Neuronal stem cell (in vitro differentiated cells): ENCODE measurements around the gene VEZF1.
A peak's percentile ranks its signal among the peaks of the same experiment; 100 is the strongest.
"Not testable (repeated sequence)": the region's sequence is repeated elsewhere in the genome, so short reads cannot be mapped to it uniquely, and the experiment has no call there.

ENCODE experiments used
- DNase-seq: peaks from one replicate; pipeline ENCODE4 v3.0.0-alpha.2; 2013; ENCODE audit warnings: low spot score
- H2AFZ ChIP-seq: one replicate; pipeline ENCODE4 v1.6.1; 2013; ENCODE audit warnings: mild to moderate bottlenecking, low read length, inconsistent platforms
- H2AK5ac ChIP-seq: 2 replicates; pipeline ENCODE4 v1.6.1; 2013; ENCODE audit warnings: low read depth, mild to moderate bottlenecking, inconsistent platforms, low read length, moderate library complexity, mixed read lengths
- H2BK120ac ChIP-seq: 2 replicates; pipeline ENCODE4 v1.6.1; 2013; ENCODE audit warnings: low read depth, mild to moderate bottlenecking, inconsistent platforms, low read length, moderate library complexity, mixed read lengths
- H2BK12ac ChIP-seq: one replicate; pipeline ENCODE4 v1.6.1; 2013; ENCODE audit warnings: low read length, inconsistent platforms
- H2BK15ac ChIP-seq: 2 replicates; pipeline ENCODE4 v1.6.1; 2013; ENCODE audit warnings: mild to moderate bottlenecking, low read length, inconsistent platforms, mixed read lengths
- H2BK5ac ChIP-seq: one replicate; pipeline ENCODE4 v1.6.1; 2013; ENCODE audit warnings: inconsistent platforms, mild to moderate bottlenecking, low read length, moderate library complexity
- H3K14ac ChIP-seq: one replicate; pipeline ENCODE4 v1.6.1; 2013; ENCODE audit warnings: low read length, inconsistent platforms
- H3K18ac ChIP-seq: 2 replicates; pipeline ENCODE4 v1.6.1; 2013; ENCODE audit warnings: low read length, inconsistent platforms
- H3K23ac ChIP-seq: 2 replicates; pipeline ENCODE4 v1.6.1; 2013; ENCODE audit warnings: low read depth, mild to moderate bottlenecking, mixed read lengths, low read length, inconsistent platforms; ENCODE audit not compliant: poor library complexity
- H3K27ac ChIP-seq: replicated peaks from 3 replicates; pipeline ENCODE4 v1.5.1; 2013; ENCODE audit warnings: low read length, inconsistent platforms
- H3K27me3 ChIP-seq, 3 experiments: 2 replicates each; pipeline ENCODE4 v1.6.1; 2013; ENCODE audit warnings: low read length in 3 of 3, mild to moderate bottlenecking in 2 of 3, inconsistent platforms in 1 of 3, low read depth in 1 of 3, mixed read lengths in 1 of 3, moderate library complexity in 1 of 3; ENCODE audit not compliant: control insufficient read depth in 3 of 3, insufficient read depth in 3 of 3
- H3K36me3 ChIP-seq, 2 donors: replicated peaks in 1 of 2; 2 replicates each; pipeline ENCODE4 v1.6.1; 2013; ENCODE audit warnings: low read length in 2 of 2; ENCODE audit not compliant: control insufficient read depth in 2 of 2, insufficient read depth in 2 of 2
- H3K4ac ChIP-seq: 2 replicates; pipeline ENCODE4 v1.6.1; 2013; ENCODE audit warnings: inconsistent platforms, mild to moderate bottlenecking, low read length, moderate library complexity
- H3K4me1 ChIP-seq, 2 donors: 1 replicate in 1 of 2; 2 replicates in 1 of 2; pipeline ENCODE4 v1.6.1; 2013; ENCODE audit warnings: low read length in 2 of 2, low read depth in 1 of 2; ENCODE audit not compliant: control insufficient read depth in 2 of 2, insufficient read depth in 1 of 2
- H3K4me2 ChIP-seq: one replicate; pipeline ENCODE4 v1.6.1; 2013; ENCODE audit warnings: mild to moderate bottlenecking, low read length, inconsistent platforms; ENCODE audit not compliant: insufficient read depth, poor library complexity, severe bottlenecking
- H3K4me3 ChIP-seq, 2 donors: 2 replicates each; pipeline ENCODE4 v1.5.1; 2013; ENCODE audit warnings: low read length in 2 of 2, mild to moderate bottlenecking in 2 of 2, inconsistent platforms in 1 of 2, moderate library complexity in 1 of 2
- H3K79me1 ChIP-seq: one replicate; pipeline ENCODE4 v1.6.1; 2013; ENCODE audit warnings: low read depth, mild to moderate bottlenecking, inconsistent platforms, low read length, moderate library complexity
- H3K9ac ChIP-seq: one replicate; pipeline ENCODE4 v1.6.1; 2013; ENCODE audit warnings: mild to moderate bottlenecking, low read depth, low read length, inconsistent platforms; ENCODE audit not compliant: poor library complexity
- H3K9me3 ChIP-seq, 2 donors: replicated peaks in 1 of 2; 2 replicates each; pipeline versions ENCODE3 to v1.6.1; 2013; ENCODE audit warnings: low read length in 2 of 2, mild to moderate bottlenecking in 2 of 2, inconsistent platforms in 1 of 2, low read depth in 1 of 2, mixed read lengths in 1 of 2, moderate library complexity in 1 of 2; ENCODE audit not compliant: control insufficient read depth in 2 of 2, insufficient read depth in 1 of 2
- H4K8ac ChIP-seq: one replicate; pipeline ENCODE4 v1.6.1; 2013; ENCODE audit warnings: low read depth, mild to moderate bottlenecking, inconsistent platforms, low read length, moderate library complexity
- H4K91ac ChIP-seq: one replicate; pipeline ENCODE4 v1.6.1; 2013; ENCODE audit warnings: low read length, low read depth, mild to moderate bottlenecking, inconsistent platforms; ENCODE audit not compliant: poor library complexity
- WGBS, 2 donors: extraction: QIAGEN DNeasy Blood & Tissue Kit; methylation state at CpG; one replicate each; pipeline ENCODE4 v1.1.7; 2013; ENCODE audit warnings: missing lambda C conversion rate in 2 of 2, mixed read lengths in 1 of 2; ENCODE audit not compliant: insufficient read length in 2 of 2, insufficient replicate concordance in 1 of 2; ENCODE audit errors: extremely low coverage in 2 of 2; 5-methylcytosine and 5-hydroxymethylcytosine counted together

The VEZF1 gene

GRCh38 chr17:57959929-57960328, 28.1 kb downstream of the VEZF1 start:
- no peak overlapping the region for H2BK15ac ChIP-seq
- no peak overlapping the region for H4K91ac ChIP-seq
- no peak overlapping the region for H3K4ac ChIP-seq
- no peak overlapping the region for H4K8ac ChIP-seq
- H3K4me1 ChIP-seq = peaks cover 10 to 11% of the 10 kb centered on the region in 2 donors
- DNase-seq = no peak
- H3K23ac ChIP-seq = no peak overlapping the region
- no peak overlapping the region for H3K4me2 ChIP-seq
- H3K27ac ChIP-seq = no peak overlapping the region
- no peaks in the 10 kb centered on the region for H3K9me3 ChIP-seq
- no peak overlapping the region for H2BK12ac ChIP-seq
- H3K9ac ChIP-seq = no peak overlapping the region
- peaks cover 0 to 13% (median 0%) of the 10 kb centered on the region in 3 experiments for H3K27me3 ChIP-seq
- H2AK5ac ChIP-seq = no peak overlapping the region
- peak overlapping the region; percentile 54 for H3K18ac ChIP-seq
- H3K79me1 ChIP-seq = no peaks in the 10 kb centered on the region
- H2AFZ ChIP-seq = no peak overlapping the region
- no peak overlapping the region for H3K4me3 ChIP-seq
- no peaks in the 10 kb centered on the region for H3K36me3 ChIP-seq
- WGBS, 2 donors = no CpG with 5 or more reads among the region's 6 CpGs
- no peak overlapping the region for H2BK120ac ChIP-seq
- no peak overlapping the region for H2BK5ac ChIP-seq
- no peak overlapping the region for H3K14ac ChIP-seq

GRCh38 chr17:57958391-57958790, 29.7 kb downstream of the VEZF1 start:
- H4K8ac ChIP-seq, DNase-seq, H4K91ac ChIP-seq, H2BK5ac ChIP-seq, H3K27ac ChIP-seq, H3K4me3 ChIP-seq, H3K9me3 ChIP-seq, H2BK15ac ChIP-seq, H2BK12ac ChIP-seq, H3K23ac ChIP-seq, H3K4me2 ChIP-seq, H3K9ac ChIP-seq, H3K18ac ChIP-seq, H3K79me1 ChIP-seq, H3K4ac ChIP-seq, H2AFZ ChIP-seq, H3K36me3 ChIP-seq, H2BK120ac ChIP-seq, H3K14ac ChIP-seq, H2AK5ac ChIP-seq: not testable (repeated sequence)
- Histone ChIP-seq H3K4me1 (peaks cover 15 to 17% of the 10 kb centered on the region in 2 donors), H3K27me3 (peaks cover 0 to 13% (median 0%) of the 10 kb centered on the region in 3 experiments)
- no CpG with 5 or more reads among the region's 15 CpGs for WGBS, 2 donors

GRCh38 chr17:57957886-57958285, 30.2 kb downstream of the VEZF1 start:
- Histone ChIP-seq H3K79me1 (peaks cover 2% of the 10 kb centered on the region), H4K91ac (no peak overlapping the region), H2BK120ac (no peak overlapping the region), H4K8ac (no peak overlapping the region), H2AFZ (no peak overlapping the region), H3K9me3 (no peaks in the 10 kb centered on the region), H2BK12ac (no peak overlapping the region), H2AK5ac (no peak overlapping the region), H3K4me2 (no peak overlapping the region), H3K36me3 (peaks cover 0 to 8% of the 10 kb centered on the region in 2 donors), H3K4me3 (no peak overlapping the region), H3K9ac (no peak overlapping the region), H3K27me3 (peaks cover 0 to 13% (median 0%) of the 10 kb centered on the region in 3 experiments), H3K18ac (no peak overlapping the region), H2BK15ac (no peak overlapping the region), H3K4ac (no peak overlapping the region), H2BK5ac (no peak overlapping the region), H3K4me1 (peaks cover 15 to 22% of the 10 kb centered on the region in 2 donors), H3K23ac (no peak overlapping the region), H3K27ac (no peak overlapping the region), H3K14ac (no peak overlapping the region)
- WGBS, 2 donors = no CpG with 5 or more reads among the region's 3 CpGs
- DNase-seq = no peak

- Histone ChIP-seq H3K79me1 (peaks cover 2% of the 10 kb centered on the region), H3K4me2 (no peak overlapping the region), H4K91ac (no peak overlapping the region), H3K4ac (no peak overlapping the region), H2BK12ac (no peak overlapping the region), H2BK120ac (no peak overlapping the region), H3K27ac (no peak overlapping the region), H3K27me3 (peaks cover 0 to 13% (median 0%) of the 10 kb centered on the region in 3 experiments), H4K8ac (no peak overlapping the region), H3K14ac (no peak overlapping the region), H3K23ac (no peak overlapping the region), H2BK15ac (no peak overlapping the region), H2AFZ (no peak overlapping the region), H3K18ac (peak overlapping the region; percentile 62), H2BK5ac (no peak overlapping the region), H3K36me3 (peaks cover 0 to 8% of the 10 kb centered on the region in 2 donors), H3K9me3 (no peaks in the 10 kb centered on the region), H3K4me1 (peaks cover 20 to 26% of the 10 kb centered on the region in 2 donors), H3K4me3 (no peak overlapping the region), H2AK5ac (peak overlapping the region; percentile 17), H3K9ac (no peak overlapping the region)
- DNase-seq = no peak
- no CpG with 5 or more reads among the region's 8 CpGs for WGBS, 2 donors
Measured at GRCh38 chr17:57957120-57957850, 30.8 kb downstream of the VEZF1 start.
